HG03457 (cell line): Measurements from ENCODE around the gene PLA2G4E.

Experiments
- ATAC-seq: cut with Tn5 transposase; IDR thresholded peaks from one replicate; pipeline ENCODE4 v1.9.1; 2021; ENCODE audit warnings: moderate number of reproducible peaks; ENCODE audit not compliant: unreplicated experiment

Gene PLA2G4E

DNA sequence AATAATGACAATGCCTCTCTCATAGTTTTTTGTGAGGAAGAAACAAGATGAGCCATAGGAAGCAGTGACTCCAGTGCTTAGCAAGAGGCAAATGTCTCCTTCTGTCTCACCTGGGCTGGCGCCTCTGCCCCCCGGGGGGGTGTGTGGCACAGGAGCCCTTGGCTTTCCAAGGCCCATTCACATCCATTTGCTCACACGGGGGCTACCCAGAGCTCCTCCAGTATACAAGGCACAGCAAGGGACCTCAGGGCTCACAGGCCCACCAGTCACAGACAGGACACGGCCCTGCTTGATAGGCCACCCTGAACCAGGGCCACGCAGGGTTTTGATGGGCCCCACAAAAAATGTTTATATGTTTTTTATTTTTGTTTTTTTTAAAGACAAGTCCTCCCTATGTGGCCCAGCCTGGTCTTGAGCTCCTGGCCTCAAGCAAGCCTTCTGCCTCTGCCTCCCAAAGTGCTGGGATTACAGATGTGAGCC lies 26.6 kb downstream of the PLA2G4E start:
- ATAC-seq = no peak

DNA sequence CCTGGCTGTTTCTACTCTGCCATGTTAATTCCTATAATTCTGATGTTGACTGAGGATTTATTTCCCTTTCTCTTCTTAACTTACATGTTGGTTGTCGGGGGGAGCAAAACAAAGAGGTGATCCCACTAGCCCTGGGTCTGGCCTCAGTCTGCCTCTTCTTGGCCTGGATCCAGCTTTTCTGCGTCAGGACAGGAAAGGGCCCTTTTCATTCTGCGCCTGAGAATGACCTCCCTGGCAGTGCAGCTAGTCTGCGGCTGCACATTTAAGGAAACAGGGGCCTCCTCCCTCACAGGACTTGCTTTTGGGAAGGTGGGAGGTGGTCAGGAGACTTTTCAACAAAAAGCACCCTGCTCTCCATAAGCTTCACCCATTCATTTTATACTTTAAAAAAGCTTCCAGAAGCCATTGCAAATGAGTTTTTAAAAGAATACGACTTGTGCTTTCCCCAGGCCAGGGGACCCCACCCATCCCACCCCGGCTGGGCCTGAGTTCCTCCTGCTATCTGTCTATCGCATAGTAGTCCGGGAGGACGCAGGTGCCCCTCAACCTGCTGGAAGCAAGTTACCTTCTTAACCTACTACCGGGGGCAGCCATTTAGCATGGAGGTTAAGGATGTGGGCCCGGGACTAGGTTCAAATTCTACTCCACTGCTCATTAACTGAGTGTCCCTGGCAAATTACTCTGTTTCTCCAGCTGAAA lies 27.2 kb downstream of the PLA2G4E start:
- no peak for ATAC-seq

DNA sequence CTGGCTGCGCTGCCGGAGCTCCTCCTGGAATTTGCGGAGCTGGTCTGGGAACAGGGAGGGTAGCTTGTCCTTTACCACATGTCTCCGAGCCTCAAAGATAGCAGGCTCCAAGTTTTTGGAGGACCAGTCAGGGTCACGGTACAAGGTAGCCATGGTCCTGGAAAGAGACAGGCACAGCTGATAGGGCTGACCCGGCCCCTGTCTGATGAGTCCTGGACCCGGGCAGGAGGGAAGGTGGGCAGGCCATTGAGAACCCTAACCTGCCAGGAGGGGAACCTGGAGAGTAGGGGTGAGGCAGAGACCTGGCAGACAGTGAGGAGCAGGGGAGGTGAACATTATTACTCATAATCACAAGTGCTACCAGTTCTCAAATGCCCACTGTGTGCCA lies 28.0 kb downstream of the PLA2G4E start:
- no peak for ATAC-seq

DNA sequence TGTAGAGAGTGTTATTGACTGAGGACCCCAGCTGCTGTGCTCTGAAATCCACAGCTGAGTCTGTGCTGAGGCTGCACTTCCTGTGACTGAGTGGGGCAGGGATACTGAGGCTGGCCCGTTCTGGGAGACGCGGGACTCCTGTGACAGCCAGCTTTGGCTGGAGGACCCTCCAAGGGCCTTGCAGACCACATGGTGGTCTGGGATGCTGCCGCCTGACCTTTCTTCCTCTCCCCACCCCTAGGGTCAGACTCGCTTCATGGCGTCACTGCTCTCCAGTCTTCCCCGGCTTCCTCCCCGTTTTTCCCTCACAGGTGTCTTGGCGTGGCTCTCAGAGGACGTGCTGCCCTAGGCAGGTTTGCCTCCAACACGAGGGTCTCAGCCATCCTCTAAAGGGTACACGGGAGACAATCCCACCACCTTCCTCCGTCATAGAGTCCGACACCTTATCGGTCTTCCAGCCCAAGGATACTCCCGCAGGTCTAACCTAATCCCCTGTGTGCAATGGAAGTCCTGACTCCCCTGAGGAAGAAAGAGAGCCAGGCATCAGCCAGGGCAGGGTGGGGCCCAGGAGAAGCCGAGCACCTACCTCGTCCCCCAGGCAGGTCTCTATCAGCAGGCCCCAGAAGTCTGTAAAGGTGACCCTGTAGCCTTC lies 28.6 kb downstream of the PLA2G4E start:
- ATAC-seq = no peak

DNA sequence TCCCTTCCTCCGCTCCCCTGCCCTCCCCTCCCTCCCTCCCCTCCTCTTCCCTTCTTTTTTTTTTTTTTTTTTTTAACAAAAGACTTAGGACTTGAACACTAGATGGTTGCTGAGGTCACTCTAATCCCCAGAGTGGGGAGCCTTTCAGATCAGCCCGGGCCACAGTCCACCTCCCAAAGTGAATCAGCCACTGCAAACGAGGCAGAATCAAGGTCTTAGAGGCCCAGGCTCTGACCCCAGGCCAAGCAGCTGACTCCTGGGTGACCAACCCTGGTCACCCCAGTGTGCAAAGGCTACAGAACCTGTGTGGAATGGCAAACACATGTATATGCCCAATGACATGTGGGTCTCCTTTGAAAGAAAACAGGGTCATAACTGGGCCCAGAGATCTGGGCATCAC lies 30.2 kb downstream of the PLA2G4E start:
- ATAC-seq = no peak

DNA sequence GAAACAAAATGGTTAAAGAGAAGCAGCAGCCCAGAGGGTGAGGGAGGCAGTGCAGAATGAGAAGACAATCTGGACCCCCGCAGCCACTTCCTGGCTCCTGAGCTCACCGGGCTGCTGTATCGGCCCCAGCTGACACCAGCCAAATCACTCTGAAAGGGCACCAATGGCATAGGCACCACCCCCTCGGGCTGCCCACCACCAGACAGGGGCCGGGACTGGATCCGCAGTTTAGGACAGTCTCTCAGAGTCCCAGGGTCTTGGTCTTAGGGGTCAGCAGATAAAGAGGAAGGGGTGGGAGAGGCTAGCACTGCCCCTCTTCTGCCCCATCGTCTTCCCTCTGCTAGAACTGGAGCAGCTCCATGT lies 30.6 kb downstream of the PLA2G4E start:
- ATAC-seq = no peak

DNA sequence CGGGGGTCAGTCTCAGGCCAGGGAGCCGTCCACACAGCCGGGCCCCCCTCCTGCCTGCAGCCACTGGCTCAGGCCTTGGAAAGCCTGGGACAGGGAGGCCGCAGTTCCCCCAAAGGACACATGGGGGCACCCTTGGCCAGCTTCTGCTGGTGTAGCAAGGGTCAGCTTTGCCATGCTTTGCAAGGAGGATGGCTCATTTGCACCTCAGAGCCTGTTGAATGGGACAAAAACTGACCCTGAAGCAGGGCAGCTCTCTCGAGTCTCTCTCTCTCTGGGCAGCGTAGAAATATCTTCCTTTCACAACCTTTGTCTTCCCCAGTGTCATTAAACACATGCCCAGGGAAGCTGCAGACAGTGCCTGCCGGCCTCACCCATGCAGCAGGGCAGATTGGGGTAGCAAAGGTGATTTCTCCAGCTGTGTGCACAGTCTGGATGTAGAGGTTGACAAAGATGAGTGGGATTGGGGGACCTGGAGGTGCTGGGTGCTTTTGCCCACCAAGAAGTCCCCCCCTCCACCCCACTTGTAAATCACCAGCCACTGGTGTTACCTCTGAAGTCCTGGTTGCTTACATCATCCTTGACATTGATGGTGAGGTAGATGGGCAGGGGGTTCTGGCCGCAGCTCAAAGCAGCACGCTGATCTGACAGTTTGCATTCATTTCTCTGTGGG lies 31.1 kb downstream of the PLA2G4E start:
- ATAC-seq = no peak

DNA sequence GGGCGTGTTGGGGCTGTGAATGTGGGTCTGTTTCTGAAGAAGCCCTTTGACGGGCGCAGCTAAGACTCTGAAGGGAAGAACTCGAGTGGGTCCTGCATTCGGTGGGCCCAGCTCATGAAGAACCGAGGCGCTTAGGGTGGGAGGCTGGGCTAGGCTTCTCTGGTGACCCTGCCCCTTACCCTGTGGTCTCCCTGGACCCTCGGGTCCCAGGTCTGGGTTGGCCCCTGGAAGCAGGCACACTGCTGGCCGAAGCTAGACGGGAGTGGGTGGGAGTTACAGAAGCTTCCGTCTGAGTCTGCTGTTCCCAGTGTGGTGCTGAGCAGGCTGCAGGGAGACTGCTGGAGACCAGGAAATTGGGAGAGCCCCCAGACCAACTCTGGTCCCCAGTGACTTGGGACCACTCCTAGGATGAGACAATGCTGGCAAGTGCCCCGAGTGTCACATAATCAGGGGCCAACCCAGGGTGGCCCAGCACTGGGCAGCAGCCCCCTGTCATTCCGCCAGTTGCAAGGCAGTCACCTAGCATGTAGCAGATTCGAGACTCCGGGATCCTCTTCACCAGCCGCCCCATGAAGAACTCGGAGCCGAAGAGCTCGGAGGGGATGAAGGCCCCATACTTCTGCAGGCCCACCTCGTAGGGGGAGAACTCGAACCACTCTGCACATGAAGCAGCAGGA lies 31.8 kb downstream of the PLA2G4E start:
- no peak for ATAC-seq

DNA sequence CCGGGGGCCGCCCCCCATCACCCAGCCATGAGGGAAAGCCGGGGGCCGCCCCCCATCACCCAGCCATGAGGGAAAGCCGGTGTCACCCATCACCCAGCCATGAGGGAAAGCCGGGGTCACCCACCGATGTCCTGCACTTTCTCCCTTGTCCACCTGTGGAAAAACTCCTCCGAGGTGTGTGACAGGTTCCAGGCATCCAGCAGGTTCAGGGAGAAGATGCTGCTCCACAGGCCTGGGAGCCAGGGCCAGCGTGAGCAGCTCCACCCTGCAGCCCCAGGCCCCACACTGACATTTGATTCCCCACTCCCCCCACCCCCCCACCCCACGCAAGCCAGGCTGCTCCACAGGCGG lies 32.9 kb downstream of the PLA2G4E start:
- ATAC-seq = no peak

DNA sequence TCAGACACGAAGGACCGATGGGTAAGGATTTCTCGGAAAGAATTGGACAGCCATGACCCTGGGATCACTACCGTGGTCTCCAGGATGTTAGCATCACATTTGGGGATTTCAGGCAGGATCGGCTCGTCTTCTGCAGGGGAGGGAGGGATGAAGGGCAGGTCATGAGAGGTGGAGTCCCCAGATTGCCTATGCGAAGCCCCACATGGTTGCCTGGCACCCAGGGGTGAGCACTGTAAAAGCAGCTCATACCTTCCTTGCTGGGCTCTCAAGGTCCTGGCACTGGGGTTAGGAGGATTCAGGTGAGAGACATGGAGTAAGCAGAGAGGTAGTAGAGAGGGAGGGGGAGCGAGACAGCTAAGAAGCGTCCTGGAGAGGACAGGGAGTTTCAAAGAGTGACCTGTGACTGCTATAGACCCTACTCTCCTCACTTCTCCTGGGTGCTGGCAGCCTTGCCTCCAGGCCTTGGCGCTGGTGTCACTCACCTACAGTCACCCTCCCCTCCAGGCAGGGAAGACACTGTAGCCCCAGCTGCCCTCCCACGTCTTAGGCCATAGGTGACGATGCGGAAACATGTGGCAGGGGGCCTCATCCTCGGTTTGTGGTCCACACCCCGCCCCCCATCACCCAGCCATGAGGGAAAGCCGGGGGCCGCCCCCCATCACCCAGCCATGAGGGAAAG lies 33.5 kb downstream of the PLA2G4E start:
- no peak for ATAC-seq

DNA sequence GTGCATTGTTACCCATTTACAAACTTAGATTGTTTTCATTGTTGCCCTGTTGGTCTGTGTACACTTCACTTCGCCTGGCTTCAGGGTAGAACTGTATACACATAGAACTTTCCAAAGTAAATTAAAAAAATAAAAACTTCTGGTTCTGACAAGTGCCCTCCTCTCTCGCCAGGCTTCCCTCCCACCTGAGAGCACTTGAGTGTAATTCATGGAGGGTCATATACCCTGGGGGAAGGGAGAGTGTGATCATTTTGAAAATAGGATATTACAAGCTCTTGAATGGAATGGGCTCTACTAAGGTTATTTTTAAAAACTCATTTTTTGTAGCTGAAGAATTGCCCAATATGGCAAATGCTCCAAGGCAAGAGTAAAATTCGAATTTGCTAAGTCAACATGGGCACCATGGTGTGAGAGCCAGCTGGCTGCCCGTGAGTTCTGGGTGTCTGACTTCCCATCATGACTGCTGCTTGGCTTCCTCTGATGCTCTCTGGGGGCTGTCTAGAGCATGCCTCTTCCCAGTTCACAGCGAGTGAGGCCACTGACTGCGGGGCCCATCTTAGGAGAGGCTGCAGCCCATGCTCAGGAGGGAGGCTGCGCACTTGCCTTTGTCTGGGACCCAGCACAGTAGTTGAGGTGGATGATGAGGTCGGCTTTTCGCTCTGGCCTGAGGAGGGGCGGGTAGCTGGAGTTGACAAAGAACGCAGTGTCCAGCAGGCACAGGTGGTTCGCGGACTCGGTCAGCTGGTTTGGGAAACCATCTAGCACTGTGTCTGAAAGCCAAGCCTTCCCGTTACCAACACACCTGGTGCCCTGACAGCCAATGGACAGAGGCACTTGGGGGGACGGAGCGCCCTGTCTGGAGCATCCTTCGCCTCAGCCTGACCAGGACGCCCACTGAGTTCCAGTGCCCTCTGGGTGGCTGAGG lies 35.3 kb downstream of the PLA2G4E start:
- ATAC-seq = no peak

DNA sequence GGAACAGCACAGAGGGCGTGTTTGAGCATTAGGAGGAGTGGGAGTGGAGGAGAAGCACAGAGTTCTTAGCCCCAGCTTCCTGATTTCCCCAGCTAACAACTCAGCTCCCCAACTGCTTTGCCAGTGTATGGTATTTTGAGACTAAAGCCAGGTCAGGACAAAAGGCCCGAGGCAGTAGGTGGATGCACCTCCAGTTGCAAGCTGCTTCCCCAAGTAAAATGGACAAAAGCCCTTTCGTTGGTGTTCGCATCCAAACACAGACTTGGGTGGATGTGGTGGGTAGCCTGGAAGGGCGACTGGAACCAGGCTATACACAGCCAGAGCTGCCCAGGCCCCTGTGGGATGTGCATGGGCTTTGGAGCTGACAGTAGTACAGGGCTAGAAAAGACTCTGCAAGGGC lies 36.2 kb downstream of the PLA2G4E start:
- no peak for ATAC-seq

DNA sequence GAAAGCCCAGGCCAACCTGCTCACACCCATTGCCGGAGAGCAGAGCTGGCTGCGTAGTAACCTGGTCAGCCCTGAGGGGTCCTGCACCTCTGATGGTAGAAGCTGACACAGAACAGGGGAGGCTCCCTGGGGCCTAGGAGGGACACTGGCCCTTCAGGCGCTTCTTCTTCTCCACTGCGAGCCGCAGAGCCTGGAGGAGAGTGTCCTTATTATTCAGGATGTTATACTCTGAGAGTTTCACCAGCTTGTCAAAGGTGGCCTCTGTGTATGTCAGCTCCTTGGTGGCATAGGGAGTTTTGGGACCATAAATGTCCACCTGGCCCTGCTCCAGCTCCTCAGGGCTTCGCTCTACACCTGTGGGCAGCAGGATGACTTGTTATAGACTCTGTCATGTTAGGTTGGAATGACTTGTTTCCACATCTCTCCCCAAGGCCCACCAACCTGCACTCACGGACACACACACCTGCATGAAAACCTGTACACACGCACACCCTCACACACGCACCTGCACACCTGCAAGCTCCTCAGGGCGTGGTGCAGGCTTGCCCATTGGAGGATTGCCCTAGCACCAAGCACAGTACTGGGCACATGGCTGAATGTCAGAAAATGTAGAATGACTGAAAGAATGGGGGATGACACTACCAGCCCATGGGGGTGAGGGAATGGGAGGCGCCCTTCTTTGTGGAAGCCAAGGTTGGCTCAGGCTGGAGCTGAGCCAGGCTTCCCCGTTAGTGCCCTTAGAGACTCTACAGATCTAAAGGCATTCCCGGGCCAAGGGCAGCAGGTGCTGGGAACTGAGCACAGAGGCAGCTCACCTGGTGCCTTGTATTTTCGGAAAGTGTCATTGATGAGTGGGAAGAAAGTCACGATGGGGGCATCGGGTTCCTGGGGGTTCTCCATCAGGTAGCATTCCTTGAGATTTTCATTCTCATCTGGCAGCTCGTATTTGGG lies 36.9 kb downstream of the PLA2G4E start:
- no peak for ATAC-seq

DNA sequence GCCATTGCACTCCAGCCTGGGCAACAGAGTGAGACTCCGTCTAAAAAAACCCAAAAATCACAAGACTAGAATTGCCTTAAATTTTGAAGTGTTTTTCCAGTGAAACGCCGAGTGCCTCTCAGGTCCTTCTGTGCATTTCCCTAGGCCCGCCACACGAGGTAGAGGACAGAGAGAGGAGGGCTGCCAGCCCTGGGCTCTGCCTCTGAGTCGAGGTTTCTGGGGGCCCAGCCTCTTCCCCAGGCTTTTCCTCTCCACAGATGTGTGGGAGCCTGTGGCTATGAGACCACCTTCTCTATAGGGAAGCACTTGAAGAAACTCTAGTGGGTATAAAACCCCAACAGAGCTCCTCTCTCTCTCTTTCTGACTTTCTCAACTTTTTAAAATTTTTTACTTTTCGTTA lies 37.6 kb downstream of the PLA2G4E start:
- no peak for ATAC-seq

DNA sequence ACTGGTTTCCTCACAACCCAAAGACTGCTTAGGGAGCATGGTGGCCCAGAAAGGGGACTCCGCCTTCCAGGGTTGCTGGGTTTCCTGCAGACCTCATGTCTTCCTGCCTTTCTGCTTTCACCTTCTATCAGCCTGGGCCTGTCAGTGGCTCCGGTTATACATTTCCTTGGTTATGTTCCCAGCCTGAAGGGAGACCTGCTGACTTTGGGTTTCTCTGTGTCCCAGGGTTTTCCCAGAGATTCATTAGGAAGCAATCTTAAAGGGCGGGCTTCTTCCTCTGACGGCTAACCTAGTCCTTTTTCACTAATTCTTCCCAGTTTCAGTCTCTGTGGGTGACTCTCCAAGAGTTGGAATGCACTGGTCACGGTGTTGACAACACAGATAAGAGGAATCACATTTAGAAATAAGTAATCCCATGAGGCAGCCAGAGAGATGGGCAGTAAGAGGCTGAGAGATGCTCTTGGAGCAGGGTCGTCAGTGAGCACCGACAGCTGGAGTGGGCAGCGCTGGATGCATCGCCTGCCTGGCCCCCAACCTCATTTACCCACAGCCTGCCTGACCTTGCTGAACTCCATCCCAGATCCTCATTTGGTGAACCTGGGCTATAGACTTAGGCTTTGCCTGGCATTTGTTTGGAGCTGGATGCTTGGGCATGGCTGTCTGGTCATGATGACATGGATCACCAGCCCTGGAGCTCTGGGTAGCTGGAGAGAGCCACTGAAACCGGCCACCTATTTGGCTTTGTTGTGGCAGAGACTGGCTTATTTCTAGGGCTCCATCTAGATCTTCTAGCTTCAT lies 38.5 kb downstream of the PLA2G4E start:
- ATAC-seq = no peak

DNA sequence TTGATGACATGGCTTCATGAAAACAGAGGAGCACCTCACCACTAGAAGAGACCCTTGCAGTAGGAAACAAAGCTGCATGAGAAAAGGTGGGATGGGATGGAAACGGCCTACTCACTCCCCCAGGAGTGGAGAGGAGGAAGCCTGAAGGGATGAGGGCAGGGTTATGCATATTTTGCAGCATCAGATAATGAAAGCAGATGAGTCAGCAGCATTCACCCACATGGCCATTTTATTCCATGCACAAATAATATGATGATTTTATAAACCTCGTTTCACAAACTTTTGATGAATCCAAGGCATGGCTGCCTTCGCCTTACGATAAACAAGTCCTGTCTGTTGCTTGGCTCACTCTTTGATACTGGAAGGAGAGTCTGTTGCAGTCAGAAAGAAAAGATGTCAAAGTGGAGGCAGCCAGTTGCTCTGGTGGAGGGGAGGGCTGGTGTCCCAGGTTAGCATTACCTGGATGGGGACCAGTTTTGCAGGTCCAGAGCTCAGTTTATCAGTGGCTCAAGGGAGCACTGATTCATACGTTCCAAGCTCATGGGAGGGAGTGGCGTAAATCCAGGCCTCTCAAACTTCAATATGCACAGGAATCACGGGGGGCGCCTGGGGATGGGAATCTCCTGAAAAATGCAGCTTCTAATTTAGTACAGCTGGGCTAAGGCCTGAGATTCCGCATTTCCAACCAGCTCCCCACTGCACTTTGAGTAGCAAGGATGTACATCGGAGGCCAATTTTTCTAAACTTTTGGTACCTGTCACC lies 39.3 kb downstream of the PLA2G4E start:
- ATAC-seq = no peak

DNA sequence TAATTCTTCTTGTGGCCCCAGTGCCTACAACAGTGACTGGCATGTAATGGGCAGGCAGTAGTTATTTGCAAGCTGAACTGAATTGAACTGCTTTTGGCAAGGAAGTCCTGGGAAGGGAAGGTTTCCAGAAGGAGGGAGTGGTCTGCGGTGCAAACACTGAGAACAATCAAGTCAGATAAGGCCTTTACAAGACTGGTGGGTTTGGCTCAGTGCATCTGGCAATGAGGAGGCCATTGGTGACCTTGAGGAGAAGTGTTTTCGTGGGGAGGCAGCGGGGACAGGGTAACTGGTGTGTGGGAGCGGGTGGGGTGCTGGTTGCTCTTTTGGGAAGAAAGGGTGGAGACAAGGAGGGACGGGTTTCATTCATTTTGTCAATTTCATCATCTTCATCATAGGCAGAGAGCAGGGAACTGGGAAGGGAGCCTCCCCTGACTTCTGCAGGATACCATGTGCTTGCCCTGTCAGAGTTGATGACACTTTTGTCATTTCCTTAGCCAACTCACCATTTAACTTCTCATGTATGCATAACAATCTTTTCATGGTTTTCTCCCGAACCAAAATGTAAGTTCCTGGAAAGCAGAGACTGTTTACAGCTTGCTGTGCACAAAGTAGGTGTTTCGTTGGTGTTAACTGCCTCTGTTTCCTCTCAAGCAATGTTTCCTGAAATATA lies 40.1 kb downstream of the PLA2G4E start:
- no peak for ATAC-seq
